OCI-M2 (cell line): Measurements from ENCODE around the gene IGF2BP1.
"Not testable (repeated sequence)": the region's sequence is repeated elsewhere in the genome, so short reads cannot be mapped to it uniquely, and the experiment has no call there.

ENCODE experiments used
- DNase-seq: peaks from one replicate; lab custom pipeline; 2025; ENCODE audit not compliant: unreplicated experiment; lab: John Stamatoyannopoulos, UW

The IGF2BP1 gene

GRCh38 chr17:48995974-48996721 is 1.0 kb upstream of the IGF2BP1 start:
- DNase-seq: no peak

GRCh38 chr17:48996722-48997102 is 473 bp upstream of the IGF2BP1 start:
- no peak for DNase-seq

GRCh38 chr17:48997827-48998586 is 822 bp downstream of the IGF2BP1 start:
- no peak for DNase-seq

GRCh38 chr17:48998587-48999440 is 1.6 kb downstream of the IGF2BP1 start:
- DNase-seq: no peak

DNA sequence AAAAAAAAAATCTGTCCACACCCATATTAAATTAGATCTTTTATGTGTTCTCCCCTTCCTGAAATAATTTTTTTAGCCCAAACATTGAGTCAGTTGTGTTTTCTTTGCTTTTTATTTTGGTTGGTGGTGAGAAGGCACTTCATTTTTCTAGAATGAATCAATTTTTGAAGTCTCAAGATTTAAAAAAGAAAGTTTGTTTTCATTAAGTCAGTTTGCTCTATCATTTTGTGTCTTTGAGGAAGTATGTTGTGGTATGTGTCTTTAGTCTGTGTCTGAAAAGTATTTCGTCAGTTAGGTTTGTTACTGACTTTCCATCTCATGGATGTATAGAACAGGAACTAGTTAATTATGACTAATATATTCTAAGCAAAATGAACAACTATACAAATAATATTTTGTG is 3.8 kb downstream of the IGF2BP1 start:
- DNase-seq: no peak

DNA sequence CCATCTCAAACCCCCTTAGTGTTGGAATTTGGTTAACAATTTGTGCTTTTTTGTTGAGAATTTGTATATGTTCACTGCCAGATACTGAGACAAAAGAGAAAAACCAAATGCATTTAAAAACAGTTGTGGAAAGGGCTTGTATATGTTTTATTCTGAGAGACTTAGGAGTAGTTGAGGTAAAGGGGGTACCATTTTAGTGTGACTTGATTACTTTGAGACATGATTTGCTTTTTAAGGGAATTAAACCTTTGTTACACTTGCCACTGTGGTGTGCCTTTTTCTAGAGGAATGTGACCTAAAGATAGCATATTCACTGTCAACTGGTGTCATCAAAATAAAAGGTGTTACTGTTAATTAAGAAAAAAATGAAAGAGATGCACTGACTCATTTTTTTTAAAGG is 4.5 kb downstream of the IGF2BP1 start:
- no peak for DNase-seq

GRCh38 chr17:49002331-49002730 is 5.1 kb downstream of the IGF2BP1 start:
- no peak for DNase-seq

GRCh38 chr17:49002766-49003165 is 5.6 kb downstream of the IGF2BP1 start:
- DNase-seq: no peak

DNA sequence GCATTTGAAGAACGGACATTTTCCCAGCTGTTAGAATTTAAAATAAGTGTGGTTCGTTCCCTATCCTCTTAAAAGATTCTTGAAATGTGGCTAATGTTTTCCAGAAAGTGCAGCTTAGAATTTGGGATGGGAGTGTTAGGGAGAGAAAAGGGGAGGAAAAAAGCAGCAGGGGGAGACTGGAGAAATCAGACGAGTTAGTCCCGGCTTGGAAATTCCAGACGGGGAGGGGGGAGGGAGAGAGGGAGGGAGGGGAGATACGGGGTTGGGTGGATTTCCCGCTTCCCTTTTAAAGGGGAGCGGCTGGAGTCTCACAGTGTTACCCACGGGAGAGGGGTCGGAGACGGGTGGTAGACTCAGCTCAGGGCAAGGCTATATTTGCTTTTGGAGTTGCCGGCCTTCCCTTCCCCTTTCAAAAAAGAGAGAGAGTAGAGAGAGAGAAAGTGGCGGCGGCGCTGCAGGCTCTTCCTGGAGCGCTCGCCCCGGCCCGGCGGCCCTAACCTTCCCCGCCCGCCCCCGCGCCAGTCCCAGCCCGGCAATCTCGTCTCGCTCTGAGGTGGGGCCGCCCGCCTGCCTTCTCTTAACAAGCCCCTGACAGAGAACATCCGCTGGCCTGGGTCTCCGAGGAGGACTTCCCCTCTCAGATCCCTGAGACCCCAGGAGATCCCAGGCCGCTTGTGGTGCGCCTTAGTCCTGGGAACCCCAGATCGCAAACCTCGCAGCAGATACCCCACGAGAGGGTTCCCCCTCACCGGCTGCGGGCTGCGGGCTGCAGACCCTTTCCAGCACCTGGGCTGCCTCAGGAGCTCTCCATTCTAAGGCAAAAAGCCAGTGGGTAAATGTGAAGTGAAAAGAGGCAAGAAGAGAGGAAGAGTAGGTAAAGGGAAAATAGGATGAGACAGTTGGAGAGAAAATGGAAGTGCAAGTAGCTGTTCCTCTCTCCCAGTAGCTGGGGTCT is 6.6 kb downstream of the IGF2BP1 start:
- DNase-seq: no peak

- no peak for DNase-seq
Measured at GRCh38 chr17:49005140-49005539, 8.0 kb downstream of the IGF2BP1 start.

GRCh38 chr17:49008908-49009307 is 11.7 kb downstream of the IGF2BP1 start:
- not testable (repeated sequence) for DNase-seq

- DNase-seq: no peak
Measured at GRCh38 chr17:49012769-49013255, 15.6 kb downstream of the IGF2BP1 start.

DNA sequence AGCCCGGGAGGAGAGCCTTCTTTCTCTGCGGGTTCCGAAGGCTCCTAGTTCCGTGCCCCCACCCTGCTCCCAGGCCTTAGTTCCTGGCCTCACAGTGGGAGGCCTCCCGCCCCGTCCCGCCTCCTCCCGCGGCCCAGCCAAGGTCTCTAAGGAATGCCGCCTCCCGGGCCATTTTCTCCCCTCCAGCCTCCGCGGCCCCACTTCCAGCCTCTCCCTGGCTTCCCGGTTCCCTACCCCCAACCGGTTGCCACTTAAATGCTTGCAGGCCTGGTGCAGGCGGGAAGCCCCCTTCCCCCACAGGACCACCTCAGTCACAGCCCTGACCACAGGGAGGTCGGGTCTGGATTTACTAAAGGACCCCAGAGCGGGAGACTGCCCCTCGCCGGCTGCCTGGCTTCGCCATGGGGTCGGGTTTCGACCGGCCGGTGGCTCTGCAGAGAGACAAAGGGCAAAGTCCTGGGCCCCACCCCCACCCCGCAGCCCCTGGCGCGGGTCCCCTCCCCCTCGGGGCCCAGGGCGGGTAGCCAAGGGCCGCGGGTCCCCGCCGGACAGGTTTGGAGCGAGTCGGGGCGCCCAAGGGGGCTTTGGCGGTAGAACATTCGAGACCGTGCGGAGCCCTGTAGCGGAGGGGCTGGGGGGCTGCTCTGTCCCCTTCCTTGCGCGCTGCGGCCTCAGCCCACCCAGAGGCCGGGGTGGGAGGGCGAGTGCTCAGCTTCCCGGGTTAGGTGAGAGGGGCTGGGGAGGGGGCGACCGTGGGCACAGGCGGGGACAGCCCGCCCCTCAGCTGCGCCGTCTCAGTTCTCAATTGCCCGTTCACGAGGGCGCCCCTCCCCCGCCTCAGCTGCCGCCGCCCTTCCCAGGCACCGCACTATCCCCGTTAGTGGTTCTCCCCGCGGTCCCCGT is 16.4 kb downstream of the IGF2BP1 start:
- DNase-seq: no peak

DNA sequence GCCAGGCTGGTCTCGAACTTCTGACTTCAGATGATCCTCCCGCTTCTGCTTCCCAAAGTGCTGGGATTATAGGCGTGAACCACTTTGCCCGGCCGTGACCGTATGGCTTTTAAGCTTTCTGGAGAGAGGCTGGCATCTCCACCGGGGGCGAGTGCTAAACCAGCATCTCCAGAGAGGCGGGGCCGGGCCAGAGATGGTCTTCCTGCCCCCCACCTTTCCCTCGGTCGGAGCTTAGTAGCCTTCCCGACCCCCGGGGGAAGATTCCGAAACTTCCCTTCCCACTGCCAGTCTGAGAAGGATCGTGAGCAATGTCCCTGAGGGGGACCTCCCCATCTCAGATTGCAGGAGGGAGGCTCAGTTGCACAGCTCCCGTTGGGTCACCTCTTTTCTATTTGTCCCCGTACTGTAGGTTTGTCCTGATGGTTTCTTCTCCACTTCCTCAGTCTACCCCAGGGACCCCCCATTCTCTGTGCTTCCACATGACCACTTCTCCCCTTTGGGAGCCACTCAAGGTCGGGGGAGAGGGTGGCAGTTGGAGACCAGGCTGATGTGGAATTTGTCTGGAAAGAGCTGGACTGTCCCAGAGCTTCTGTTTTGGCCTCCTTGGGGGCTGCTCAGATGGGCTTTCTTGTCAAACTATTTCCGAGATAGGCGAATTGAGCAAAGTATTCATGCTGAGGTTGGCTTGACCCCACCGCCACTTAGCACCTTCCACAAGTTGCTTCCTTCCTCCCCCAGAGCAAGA is 18.2 kb downstream of the IGF2BP1 start:
- no peak for DNase-seq

DNA sequence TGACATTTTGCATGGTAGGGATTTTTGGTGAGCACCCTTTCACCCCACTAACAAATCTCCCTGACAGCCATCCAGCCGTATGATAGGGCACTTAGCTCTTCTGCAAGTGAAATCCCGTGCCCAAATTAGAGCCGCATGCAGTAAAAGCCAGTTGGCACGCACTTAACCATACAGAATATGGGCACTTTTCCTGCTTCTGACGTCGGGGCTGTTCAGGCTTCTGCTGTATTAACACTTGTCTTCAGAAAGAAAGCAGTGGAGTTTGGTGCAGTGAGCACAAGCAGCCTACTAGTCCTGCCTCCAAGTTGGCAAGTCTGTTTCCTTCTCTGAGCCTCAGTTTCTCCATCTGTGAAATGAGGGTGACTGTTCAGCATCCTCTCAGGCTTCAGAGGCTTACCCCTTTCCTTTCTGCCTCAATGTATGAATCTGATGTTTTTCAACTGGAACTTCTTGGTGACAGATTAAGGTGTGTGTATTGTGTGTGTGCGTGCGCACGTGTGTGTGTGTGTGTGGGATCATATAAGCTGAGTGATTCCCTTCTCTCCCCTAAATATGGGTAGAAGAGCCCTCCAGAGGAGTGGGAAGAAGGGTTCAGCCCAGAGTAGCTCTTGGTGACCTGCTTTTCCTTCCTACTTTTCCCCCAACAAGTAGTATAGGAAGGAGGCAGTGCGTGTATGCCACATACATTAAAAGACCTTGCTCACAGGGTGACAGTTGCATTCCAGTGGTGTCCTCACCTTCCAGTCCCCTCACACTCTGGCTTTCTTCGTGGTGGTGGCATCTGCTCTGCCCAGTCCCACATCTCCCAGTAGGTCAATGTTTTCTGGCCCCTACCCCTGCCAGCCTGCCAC is 19.0 kb downstream of the IGF2BP1 start:
- DNase-seq: no peak

- no peak for DNase-seq
Measured at GRCh38 chr17:49016775-49017463, 19.7 kb downstream of the IGF2BP1 start.

GRCh38 chr17:49018116-49018612 is 21.0 kb downstream of the IGF2BP1 start:
- no peak for DNase-seq
